HL-60/S4 treated with phorbol 12-myristate 13-acetate at 8.2 ng/mL for 4 days and 3 days (cell line): ENCODE measurements around the gene MYMX.

Source experiments
- in situ Hi-C: fragments of 300-500 bp; cut with MboI; formaldehyde crosslinking; loops from 2 replicates; pipeline ENCODE4 v1.15.0; 2022; ENCODE audit warnings: low sequenced_read_pairs

MYMX gene

GRCh38 chr6:44219053-44219814 lies 2.5 kb downstream of the MYMX start:
- in situ Hi-C loops, result no loop called here

GRCh38 chr6:44219815-44220784 lies 3.4 kb downstream of the MYMX start:
- in situ Hi-C loops, result no loop called here

GRCh38 chr6:44220913-44221290 lies 4.2 kb downstream of the MYMX start:
- in situ Hi-C loops, result no loop called here

GRCh38 chr6:44221291-44221960 lies 4.7 kb downstream of the MYMX start:
- in situ Hi-C loops, result no loop called here

- in situ Hi-C loops, result no loop called here
These were observed 5.2 kb downstream of the MYMX start for GRCh38 chr6:44221961-44222335.

- in situ Hi-C loops, result no loop called here
These were observed 6.0 kb downstream of the MYMX start for GRCh38 chr6:44222486-44223318.

- in situ Hi-C loops, result no loop called here
These were observed 6.7 kb downstream of the MYMX start, which contains the start of gene SLC29A1 for GRCh38 chr6:44223319-44224028. Gene SLC29A1 (plus strand): TSS chr6:44223595. CDS start chr6:44227314, 3,719 bp downstream.

- in situ Hi-C loops, result no loop called here
These were observed 7.6 kb downstream of the MYMX start for GRCh38 chr6:44224029-44224964.

- in situ Hi-C loops, result no loop called here
These were observed 8.2 kb downstream of the MYMX start for GRCh38 chr6:44224965-44225305.

- in situ Hi-C loops, result no loop called here
These were observed 9.0 kb downstream of the MYMX start for GRCh38 chr6:44225579-44226325.

GRCh38 chr6:44226368-44227147 lies 9.8 kb downstream of the MYMX start:
- in situ Hi-C loops, result no loop called here

GRCh38 chr6:44227148-44227793 lies 10.5 kb downstream of the MYMX start:
- in situ Hi-C loops, result no loop called here

GRCh38 chr6:44228031-44228430 lies 11.3 kb downstream of the MYMX start:
- in situ Hi-C loops, result no loop called here

- in situ Hi-C loops, result no loop called here
These were observed 11.7 kb downstream of the MYMX start for GRCh38 chr6:44228433-44228832.

GRCh38 chr6:44228836-44229235 lies 12.1 kb downstream of the MYMX start:
- in situ Hi-C loops, result no loop called here

GRCh38 chr6:44229376-44230033 lies 12.8 kb downstream of the MYMX start:
- in situ Hi-C loops, result no loop called here
